Measurements from ENCODE around the gene LCE2A.

- TF ChIP-seq EZH2 (IDR thresholded peaks at IDR 0.05) = no peak
- no peak for TF ChIP-seq EZH2phosphoT487 (IDR thresholded peaks at IDR 0.05)
- TF ChIP-seq, protein P1, sequence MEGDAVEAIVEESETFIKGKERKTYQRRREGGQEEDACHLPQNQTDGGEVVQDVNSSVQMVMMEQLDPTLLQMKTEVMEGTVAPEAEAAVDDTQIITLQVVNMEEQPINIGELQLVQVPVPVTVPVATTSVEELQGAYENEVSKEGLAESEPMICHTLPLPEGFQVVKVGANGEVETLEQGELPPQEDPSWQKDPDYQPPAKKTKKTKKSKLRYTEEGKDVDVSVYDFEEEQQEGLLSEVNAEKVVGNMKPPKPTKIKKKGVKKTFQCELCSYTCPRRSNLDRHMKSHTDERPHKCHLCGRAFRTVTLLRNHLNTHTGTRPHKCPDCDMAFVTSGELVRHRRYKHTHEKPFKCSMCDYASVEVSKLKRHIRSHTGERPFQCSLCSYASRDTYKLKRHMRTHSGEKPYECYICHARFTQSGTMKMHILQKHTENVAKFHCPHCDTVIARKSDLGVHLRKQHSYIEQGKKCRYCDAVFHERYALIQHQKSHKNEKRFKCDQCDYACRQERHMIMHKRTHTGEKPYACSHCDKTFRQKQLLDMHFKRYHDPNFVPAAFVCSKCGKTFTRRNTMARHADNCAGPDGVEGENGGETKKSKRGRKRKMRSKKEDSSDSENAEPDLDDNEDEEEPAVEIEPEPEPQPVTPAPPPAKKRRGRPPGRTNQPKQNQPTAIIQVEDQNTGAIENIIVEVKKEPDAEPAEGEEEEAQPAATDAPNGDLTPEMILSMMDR (IDR thresholded peaks at IDR 0.05) = no peak
These were observed 45.4 kb downstream of the LCE2A start for GRCh38 chr1:152743371-152744145.

Data from neural progenitor cell (in vitro differentiated cells).